ENCODE data around the gene C5orf46. TPM values are rescaled to one million over a fixed set of nuclear protein-coding genes. Genes with fewer than 3 reads are reported as not detected.
"Not testable (repeated sequence)": the region's sequence is repeated elsewhere in the genome, so short reads cannot be mapped to it uniquely, and the experiment has no call there.

The C5orf46 gene
- total RNA-seq, 2 experiments from 2014 or later, result not detected

GRCh38 chr5:147898875-147899401 is 7.4 kb downstream of the C5orf46 start:
- CTCF ChIA-PET, result no interaction called here

GRCh38 chr5:147895864-147896263 is 10.5 kb downstream of the C5orf46 start:
- ChIA-PET CTCF (no interaction called here), POLR2A (no interaction called here)

More at GRCh38 chr5:147898875-147899401, 7.4 kb downstream of the C5orf46 start:
- POLR2A ChIA-PET, result no interaction called here

GRCh38 chr5:147893820-147894219 is 12.5 kb downstream of the C5orf46 start:
- ChIA-PET POLR2A (no interaction called here), CTCF (interaction anchor here (0.7 kb wide), 1 partner anchor 368 kb away, joined by 4 read pairs; no protein-coding TSS in a partner anchor)

GRCh38 chr5:147892696-147893296 is 13.5 kb downstream of the C5orf46 start:
- POLR2A ChIA-PET, result no interaction called here
- CTCF ChIA-PET, result interaction anchor here (0.7 kb wide), 1 partner anchor 369 kb away, joined by 4 read pairs; no protein-coding TSS in a partner anchor

- POLR2A ChIA-PET, result no interaction called here
- CTCF ChIA-PET, result no interaction called here
Measured at GRCh38 chr5:147887930-147888329, 18.4 kb downstream of the C5orf46 start.

- CTCF ChIA-PET, result no interaction called here
- POLR2A ChIA-PET, result no interaction called here
Measured at GRCh38 chr5:147887026-147887627, 19.2 kb downstream of the C5orf46 start.

- CTCF ChIA-PET, result no interaction called here
- POLR2A ChIA-PET, result no interaction called here
Measured at GRCh38 chr5:147882586-147883313, 23.6 kb downstream of the C5orf46 start.

- CTCF ChIA-PET, result no interaction called here
- POLR2A ChIA-PET, result no interaction called here
Measured at GRCh38 chr5:147880487-147880886, 25.9 kb downstream of the C5orf46 start.

GRCh38 chr5:147879784-147880183 is 26.6 kb downstream of the C5orf46 start:
- POLR2A ChIA-PET, result no interaction called here
- CTCF ChIA-PET, result no interaction called here

GRCh38 chr5:147878066-147878759 is 28.1 kb downstream of the C5orf46 start, which contains the start of gene SCGB3A2:
Gene SCGB3A2 (plus strand): TSS chr5:147878711. CDS start chr5:147878804, 93 bp downstream.
- POLR2A ChIA-PET, result no interaction called here

GRCh38 chr5:147876626-147877025 is 29.7 kb downstream of the C5orf46 start:
- CTCF ChIA-PET, result no interaction called here
- POLR2A ChIA-PET, result no interaction called here

More at GRCh38 chr5:147878066-147878759, 28.1 kb downstream of the C5orf46 start, which contains the start of gene SCGB3A2:
- CTCF ChIA-PET, result no interaction called here

GRCh38 chr5:147876141-147876540 is 30.2 kb downstream of the C5orf46 start:
- CTCF ChIA-PET, result no interaction called here
- POLR2A ChIA-PET, result no interaction called here

GRCh38 chr5:147874910-147875367 is 31.4 kb downstream of the C5orf46 start:
- CTCF ChIA-PET, result no interaction called here

GRCh38 chr5:147874118-147874875 is 32.0 kb downstream of the C5orf46 start:
- POLR2A ChIA-PET, CTCF ChIA-PET: not testable (repeated sequence)

More at GRCh38 chr5:147874910-147875367, 31.4 kb downstream of the C5orf46 start:
- POLR2A ChIA-PET, result no interaction called here

GRCh38 chr5:147872744-147873435 is 33.4 kb downstream of the C5orf46 start:
- CTCF ChIA-PET, POLR2A ChIA-PET: not testable (repeated sequence)

GRCh38 chr5:147871980-147872549 is 34.3 kb downstream of the C5orf46 start:
- CTCF ChIA-PET, POLR2A ChIA-PET: not testable (repeated sequence)

- POLR2A ChIA-PET, CTCF ChIA-PET: not testable (repeated sequence)
Measured at GRCh38 chr5:147869892-147870291, 36.4 kb downstream of the C5orf46 start.

GRCh38 chr5:147869112-147869511 is 37.2 kb downstream of the C5orf46 start:
- POLR2A ChIA-PET, result no interaction called here

More at GRCh38 chr5:147869112-147869511, 37.2 kb downstream of the C5orf46 start:
- CTCF ChIA-PET, result no interaction called here
